GM13976 (cell line): ENCODE data around the gene COMMD3.
"Not testable (repeated sequence)": the region's sequence is repeated elsewhere in the genome, so short reads cannot be mapped to it uniquely, and the experiment has no call there.

ENCODE experiments used
- DNase-seq: peaks from one replicate; pipeline ENCODE4 v3.0.0; 2012; ENCODE audit warnings: low spot score
- in situ Hi-C: fragments of 300-500 bp; cut with MboI; formaldehyde crosslinking; loops from one replicate; pipeline ENCODE4 v1.12.0; 2022; ENCODE audit warnings: low sequenced_read_pairs, mixed read lengths, inconsistent platforms; ENCODE audit not compliant: unreplicated experiment
- TF ChIP-seq, protein P1 (sequence below): IDR thresholded peaks from 2 replicates; pipeline ENCODE4 v1.5.1; 2012; ENCODE audit warnings: borderline replicate concordance, mild to moderate bottlenecking; ENCODE audit not compliant: insufficient read depth; ENCODE audit errors: extremely low read depth, missing control alignments, control extremely low read depth

Gene COMMD3

DNA sequence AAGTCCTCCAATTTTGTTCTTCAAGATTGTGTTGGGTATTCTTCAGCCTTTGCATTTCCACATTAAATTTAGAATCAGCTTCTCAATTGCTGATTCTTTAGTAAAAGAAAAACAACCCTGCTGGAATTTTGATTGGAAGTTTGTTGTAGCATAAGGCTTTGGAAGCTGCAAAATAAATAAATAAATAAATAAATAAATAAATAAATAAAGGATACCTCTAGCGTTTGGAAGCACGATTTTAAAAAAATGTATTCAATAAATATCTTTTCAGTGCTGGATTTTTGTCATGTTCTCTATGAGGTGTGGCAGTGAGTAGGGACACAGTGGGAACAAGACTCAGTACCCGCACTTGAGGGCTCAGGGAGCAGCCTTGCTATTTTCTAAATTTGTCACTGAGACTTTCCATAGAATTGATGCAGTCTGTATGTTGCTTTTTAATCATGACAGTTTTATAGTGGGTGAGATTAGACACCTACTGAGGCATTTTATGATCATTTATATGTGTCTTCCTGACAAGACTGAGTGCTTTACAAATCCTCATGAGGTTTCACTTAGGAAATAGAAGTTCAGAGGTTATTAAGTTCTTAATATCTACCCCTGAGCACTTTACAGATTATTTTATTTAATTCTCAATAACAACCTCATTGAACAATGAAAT is 22.3 kb upstream of the COMMD3 start:
- TF ChIP-seq, protein P1, sequence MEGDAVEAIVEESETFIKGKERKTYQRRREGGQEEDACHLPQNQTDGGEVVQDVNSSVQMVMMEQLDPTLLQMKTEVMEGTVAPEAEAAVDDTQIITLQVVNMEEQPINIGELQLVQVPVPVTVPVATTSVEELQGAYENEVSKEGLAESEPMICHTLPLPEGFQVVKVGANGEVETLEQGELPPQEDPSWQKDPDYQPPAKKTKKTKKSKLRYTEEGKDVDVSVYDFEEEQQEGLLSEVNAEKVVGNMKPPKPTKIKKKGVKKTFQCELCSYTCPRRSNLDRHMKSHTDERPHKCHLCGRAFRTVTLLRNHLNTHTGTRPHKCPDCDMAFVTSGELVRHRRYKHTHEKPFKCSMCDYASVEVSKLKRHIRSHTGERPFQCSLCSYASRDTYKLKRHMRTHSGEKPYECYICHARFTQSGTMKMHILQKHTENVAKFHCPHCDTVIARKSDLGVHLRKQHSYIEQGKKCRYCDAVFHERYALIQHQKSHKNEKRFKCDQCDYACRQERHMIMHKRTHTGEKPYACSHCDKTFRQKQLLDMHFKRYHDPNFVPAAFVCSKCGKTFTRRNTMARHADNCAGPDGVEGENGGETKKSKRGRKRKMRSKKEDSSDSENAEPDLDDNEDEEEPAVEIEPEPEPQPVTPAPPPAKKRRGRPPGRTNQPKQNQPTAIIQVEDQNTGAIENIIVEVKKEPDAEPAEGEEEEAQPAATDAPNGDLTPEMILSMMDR, result no peak
- DNase-seq, result no peak
- in situ Hi-C loops, result no loop called here

DNA sequence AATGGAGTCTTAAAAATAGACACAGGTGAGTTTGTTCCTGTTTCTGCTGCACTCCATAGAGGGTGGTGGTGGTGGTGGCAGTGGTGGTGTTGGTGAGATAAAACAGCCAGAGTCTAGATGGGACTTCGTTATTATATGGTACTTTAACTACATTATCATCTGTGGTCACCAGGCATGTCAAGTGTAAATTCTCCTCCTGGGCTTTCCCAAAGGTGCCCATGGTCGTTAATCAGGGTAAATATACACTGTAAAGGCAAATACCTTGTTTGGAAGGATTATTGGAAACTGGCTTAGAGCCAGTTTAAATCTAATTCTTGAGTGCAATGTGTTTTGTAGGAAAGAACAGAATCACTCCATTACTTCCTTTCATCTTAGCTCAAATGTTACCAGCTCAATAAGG is 21.5 kb upstream of the COMMD3 start:
- TF ChIP-seq, protein P1, result no peak
- in situ Hi-C loops, result no loop called here
- DNase-seq, result no peak

DNA sequence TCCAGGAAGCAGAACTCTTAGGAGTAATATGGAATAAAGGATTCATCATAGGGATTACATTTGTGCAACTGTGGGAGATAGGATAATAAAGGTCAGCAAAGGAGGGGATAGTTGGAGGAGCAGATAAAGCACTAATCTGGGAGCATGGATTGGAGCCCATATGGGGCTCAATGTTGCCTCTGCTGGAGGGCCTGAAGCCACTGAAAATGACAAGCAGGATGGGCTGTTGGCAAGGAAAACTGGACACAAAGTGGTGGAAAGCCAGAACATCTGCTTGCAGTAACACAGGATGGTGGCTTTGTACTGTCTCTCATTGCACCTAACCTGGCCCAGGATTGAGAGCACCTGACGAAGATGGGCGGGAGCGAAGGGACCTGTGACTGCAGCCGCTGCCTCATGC is 15.0 kb upstream of the COMMD3 start:
- DNase-seq, result no peak
- TF ChIP-seq, protein P1, result no peak
- in situ Hi-C loops, result no loop called here

GRCh38 chr10:22303461-22303860 is 12.7 kb upstream of the COMMD3 start:
- in situ Hi-C loops, result no loop called here
- TF ChIP-seq, protein P1, result no peak
- no peak for DNase-seq

- no peak for DNase-seq
- TF ChIP-seq, protein P1, result no peak
- in situ Hi-C loops, result no loop called here
These were observed 10.5 kb upstream of the COMMD3 start for GRCh38 chr10:22305721-22306120.

DNA sequence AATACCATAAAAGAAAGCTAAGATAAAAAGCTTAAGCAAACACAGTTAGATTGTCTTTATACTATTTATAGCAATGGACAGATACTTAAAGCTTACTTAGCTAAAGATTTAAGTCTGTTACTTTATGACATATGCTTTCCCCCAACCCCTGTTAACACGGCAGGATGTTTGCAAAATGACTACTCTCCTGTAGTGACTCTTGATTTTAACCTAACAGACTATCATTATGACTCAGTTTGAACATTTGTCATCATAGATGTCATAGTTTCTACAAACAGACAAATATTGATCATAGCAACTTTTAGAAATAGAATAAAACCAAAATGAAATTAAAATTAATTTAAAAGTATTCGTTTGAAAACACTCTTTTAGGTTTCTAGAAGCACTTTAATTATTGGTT is 7.8 kb upstream of the COMMD3 start:
- TF ChIP-seq, protein P1, result no peak
- DNase-seq, result peak; percentile 70
- in situ Hi-C loops, result no loop called here

DNA sequence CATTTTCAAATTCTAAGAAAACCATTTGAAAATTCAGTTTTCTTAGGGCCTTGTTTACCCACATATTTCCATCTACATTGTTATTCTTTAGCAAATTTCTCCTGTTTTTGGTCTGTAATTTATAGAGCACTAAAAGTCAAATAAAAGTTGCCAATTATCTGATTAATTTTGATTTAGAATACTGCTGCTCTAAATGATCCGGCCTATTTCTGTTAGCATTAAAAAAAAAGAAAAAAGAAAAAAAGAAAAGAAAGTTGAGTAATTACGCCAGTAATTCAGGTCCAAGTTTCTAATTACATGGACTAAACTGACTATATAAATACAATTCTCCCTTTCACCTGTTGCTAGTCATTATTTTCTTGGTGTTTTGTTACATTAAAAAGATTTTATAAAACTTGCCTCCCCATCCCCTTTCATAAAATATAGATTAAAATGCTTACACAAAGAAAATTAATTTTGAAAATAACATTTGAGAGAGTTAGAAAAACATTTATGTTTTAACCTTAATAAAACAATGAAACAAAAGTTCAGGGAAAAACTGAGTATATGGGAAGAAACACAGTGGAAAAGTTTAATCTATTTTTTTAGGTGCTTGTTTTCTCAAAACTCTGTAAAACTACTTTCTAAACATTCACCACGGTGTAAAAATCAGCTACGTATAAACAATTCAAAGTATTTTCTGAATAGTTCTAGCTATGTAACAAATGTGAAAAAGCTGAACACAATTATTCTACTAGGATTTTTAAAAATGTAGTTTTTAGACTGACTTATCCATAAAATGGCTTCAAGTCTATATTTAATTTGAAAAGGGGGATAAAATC is 6.8 kb upstream of the COMMD3 start:
- TF ChIP-seq, protein P1, result no peak
- in situ Hi-C loops, result no loop called here
- no peak for DNase-seq

- DNase-seq, in situ Hi-C loops: not testable (repeated sequence)
These were observed 6.2 kb upstream of the COMMD3 start for GRCh38 chr10:22310012-22310411.
